HG03565 (cell line): ENCODE results near the gene TPRA1.
"Not testable (repeated sequence)": the region's sequence is repeated elsewhere in the genome, so short reads cannot be mapped to it uniquely, and the experiment has no call there.

ENCODE experiments used
- ATAC-seq: cut with Tn5 transposase; IDR thresholded peaks from one replicate; pipeline ENCODE4 v1.9.1; 2021; ENCODE audit warnings: mild to moderate bottlenecking, moderate library complexity; ENCODE audit not compliant: unreplicated experiment

TPRA1 gene

DNA sequence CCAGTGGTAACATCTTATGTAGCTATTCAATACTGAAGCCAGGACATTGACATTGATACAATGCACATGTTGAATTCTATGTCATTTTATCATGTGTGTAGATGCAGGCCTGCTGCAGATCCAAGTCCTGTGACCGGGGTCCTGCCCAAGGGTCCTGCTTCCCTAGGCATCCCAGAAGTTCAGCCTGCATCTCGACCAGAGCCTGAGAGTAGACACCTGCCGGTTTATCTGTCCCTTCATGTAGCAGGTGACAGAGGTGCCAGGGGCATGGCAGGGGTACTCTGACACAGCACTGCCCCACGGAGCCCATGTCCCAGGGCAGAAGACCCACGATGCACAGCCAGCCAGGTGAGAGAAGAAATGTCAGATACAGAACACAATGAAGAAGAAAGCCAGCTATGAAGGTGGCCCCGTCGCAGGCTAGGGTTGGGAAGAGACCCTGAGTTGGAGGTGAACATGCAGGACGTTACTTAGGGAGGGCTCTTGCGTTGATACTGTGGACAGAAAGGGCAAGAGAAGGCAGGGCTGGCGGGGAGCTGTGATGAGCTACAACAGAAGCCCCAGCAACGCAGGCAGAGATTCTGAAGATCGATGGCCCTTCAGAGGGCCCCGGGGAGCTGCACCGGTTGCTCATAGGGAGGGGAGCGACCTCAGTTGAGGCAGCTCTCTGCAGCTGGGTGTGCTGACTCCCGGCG lies 51.0 kb downstream of the TPRA1 start:
- no peak for ATAC-seq

GRCh38 chr3:127538569-127538968 lies 52.0 kb downstream of the TPRA1 start:
- ATAC-seq, result no peak

GRCh38 chr3:127536830-127537812 lies 53.4 kb downstream of the TPRA1 start:
- ATAC-seq, result no peak

GRCh38 chr3:127535901-127536829 lies 54.4 kb downstream of the TPRA1 start:
- no peak for ATAC-seq

DNA sequence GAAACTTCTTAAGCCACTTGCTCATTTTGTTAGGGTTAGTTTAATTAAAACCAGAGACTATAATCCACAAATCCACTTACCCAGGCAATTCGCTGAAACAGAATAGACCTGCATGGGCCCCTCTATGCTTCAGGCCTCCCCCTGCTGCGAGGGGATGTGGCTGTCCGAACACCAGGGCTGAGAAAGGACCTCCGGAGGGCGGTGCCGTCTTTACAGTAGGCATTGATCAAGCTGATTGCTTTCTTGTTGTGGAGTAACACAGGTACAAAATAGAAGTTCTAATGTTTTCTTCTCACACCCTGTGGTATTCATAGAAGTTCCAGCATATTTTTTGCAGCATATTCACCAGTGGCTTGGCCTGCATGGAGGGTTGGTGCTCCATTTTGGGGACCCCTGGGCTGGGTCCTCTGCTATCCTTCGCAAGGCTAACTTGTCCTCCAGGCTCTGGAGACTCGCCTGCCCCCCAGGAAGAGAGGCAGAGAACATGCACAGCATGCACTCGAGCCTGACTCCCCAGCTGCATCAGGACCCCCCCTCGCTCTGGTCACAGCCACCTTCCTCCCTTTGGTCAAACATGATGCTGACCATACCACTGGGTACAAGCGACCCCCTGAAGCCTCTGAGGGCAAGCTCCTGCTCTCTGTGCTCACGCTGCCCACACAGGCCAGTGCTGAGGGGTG lies 55.3 kb downstream of the TPRA1 start:
- ATAC-seq, result no peak

DNA sequence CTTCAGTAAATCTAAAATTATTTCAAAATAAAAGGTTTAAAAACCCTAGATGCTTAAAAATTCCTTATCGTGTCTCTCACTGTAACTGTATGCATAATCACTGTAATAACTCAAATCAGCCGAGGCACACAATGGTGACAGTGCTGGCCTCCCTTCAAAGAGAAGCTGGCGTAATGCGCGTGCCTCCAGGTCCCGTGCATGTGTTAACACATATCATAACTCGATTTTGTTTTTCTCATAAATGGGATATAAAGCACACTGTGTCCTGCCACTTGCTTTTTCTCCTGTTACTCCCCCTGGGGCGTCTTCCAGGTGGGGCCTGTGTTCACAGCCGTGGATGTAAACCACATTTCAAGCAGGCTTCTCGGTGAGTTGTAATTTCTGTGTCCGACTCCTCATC lies 56.0 kb downstream of the TPRA1 start:
- ATAC-seq, result no peak

DNA sequence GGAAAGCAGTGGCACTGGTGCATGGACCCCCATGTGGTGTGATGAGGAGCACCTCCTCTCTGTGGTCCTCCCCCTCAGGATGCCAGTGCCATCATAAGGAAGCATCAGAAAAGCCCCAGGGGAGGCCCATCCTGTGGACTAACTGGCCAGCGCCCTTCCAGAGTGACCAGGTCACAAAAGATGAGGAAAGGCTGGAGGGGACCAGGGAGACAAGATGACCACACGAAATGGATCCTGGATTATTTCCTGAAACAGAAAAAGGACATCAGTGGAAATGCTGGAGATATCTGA lies 56.4 kb downstream of the TPRA1 start:
- no peak for ATAC-seq

DNA sequence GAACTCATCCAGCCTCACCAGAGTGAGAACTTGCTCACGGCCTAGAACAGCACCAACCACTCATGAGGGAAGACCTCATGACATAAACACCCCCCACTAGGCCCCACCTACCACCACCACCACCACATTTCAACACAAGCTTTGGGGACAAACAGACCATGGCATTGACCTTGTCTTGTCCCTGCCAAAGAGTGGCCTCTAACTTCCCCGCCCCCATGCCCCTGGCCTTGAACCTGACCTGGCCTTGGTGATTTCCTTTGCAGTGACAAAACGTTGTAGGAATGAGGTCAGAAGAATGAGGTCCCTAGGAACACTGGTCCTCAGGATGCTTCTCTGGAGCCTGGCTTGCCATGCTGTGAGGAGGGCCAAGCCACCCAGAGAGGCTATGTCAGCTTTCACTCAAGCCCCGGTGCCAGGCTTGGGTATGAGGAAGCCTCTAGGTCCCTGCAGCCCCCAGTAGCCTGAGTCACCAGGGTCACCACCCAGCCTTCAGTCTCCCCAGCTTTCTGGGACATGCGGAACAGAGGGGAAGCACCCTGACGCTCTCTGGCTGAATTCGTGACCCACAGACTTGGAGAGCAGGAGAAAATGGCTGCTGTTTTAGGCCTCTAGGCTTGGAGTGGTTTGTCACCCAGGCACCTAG lies 57.9 kb downstream of the TPRA1 start:
- no peak for ATAC-seq

DNA sequence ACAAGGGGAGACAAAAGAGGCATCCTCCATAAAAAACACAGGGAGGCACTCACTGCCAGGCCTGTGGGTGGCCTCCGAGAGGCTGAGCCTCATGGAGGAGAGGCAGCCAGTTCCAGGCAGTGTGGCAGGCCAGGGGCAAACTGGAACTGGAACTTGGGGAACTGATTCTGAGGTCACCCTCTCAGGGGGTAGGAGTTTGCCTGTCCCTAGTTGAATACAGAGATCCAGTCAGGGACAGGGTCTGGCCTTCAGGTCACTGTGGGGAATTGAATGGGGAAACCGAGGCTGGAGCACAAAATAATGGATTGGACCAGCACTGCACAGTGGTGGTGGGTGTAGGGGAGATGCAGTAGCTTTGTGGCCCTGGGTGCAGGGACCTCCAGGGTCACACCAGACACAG lies 58.7 kb downstream of the TPRA1 start:
- no peak for ATAC-seq

DNA sequence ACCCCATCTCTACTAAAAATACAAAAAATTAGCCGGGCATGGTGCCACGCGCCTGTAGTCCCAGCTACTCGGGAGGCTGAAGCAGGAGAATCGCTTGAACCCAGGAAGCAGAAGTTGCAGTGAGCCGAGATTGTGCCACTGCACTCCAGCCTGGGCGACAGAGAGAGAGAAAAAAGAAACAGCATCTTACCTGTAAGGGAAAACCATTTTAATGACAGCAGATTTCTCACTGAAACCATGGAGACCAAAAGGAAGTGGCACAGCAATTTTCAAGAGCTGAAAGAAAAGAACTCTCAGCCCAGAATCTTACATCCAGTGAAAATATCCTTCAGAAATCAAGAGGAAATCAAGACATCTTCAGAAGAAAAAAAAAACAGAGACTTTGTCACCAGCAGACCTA lies 59.7 kb downstream of the TPRA1 start:
- not testable (repeated sequence) for ATAC-seq

DNA sequence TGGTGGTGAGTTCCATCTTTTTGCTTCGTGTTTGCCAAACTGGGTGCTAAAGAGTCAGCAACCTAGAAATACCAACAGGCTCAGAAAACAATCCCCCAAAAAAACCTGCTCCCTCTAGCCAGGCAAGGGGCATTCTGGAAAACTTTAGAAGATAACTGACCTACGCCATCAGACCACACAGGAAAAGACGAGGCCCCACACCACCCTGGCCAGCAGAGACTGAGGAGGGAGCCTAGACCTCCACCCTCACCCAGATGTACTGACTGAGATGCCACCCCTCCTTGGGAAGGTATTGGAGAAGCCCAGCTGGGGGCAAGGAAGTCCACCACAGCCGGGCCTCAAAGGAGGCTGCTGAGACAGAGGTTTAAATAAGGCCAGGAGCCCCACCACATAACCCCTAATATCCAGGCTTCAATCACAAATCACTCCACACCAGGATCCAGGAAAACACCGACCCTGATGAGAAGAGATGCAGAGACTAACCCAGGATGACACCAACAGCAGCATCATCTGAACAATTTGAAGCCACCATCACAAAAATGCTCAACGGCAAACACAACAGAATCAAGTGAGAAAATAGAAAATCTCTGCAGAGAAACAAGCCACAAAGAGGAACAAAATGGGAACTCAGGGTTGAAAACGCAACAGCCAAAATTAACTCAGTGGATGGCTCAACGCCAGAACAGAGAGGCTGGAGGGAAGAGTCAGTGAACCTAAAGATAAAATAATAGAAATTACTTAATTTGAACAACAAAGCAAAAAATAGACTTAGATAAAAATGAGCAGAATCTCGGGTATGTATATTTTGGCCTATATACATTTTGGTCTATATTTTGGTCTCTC lies 61.0 kb downstream of the TPRA1 start:
- no peak for ATAC-seq

GRCh38 chr3:127525373-127525772 lies 65.2 kb downstream of the TPRA1 start:
- no peak for ATAC-seq

DNA sequence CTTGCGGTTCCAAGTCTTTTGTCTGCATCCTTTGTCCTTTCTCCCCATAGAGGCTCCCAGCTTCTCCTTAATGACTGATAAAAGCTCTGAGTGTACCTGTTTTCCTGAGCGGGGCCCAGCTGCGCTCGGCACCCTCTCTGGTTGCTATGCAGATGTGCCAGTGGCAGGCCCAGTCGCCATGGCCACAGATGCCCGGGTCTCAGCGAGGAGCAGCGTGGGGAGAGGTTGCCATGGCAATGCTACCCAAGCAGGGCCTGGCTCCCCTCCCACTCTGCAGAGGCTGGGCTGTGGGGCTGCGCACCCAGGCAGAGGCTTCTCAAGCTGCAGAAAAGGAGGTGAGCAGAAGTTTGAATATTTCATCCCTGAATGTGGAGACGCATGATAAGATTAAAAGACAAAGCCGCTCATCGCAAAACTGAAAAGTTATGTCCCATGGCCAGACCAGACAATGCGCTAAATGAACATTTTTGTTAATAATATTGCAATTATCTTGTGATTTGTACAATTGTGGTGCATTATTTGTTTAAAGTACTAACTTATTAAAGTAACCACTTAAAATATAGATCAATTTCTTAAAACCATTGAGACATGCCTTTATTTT lies 66.1 kb downstream of the TPRA1 start:
- no peak for ATAC-seq
